ENCODE measurements around the gene SBF2.
"Not testable (repeated sequence)": the region's sequence is repeated elsewhere in the genome, so short reads cannot be mapped to it uniquely, and the experiment has no call there.

Gene SBF2

GRCh38 chr11:10267821-10268220 is 26.2 kb downstream of the SBF2 start:
- no peak for DNase-seq (ENCODE audit: low read depth, low spot score)

- DNase-seq (ENCODE audit: low read depth, low spot score) = no peak
These were observed 28.1 kb downstream of the SBF2 start for GRCh38 chr11:10265936-10266335.

GRCh38 chr11:10264716-10265115 is 29.3 kb downstream of the SBF2 start:
- not testable (repeated sequence) for DNase-seq (ENCODE audit: low read depth, low spot score)

- no peak for DNase-seq (ENCODE audit: low read depth, low spot score)
These were observed 30.1 kb downstream of the SBF2 start for GRCh38 chr11:10263929-10264328.

- no peak for DNase-seq (ENCODE audit: low read depth, low spot score)
These were observed 32.2 kb downstream of the SBF2 start for GRCh38 chr11:10261821-10262220.

- no peak for DNase-seq (ENCODE audit: low read depth, low spot score)
These were observed 36.5 kb downstream of the SBF2 start for GRCh38 chr11:10257478-10257877.

GRCh38 chr11:10255388-10256125 is 38.5 kb downstream of the SBF2 start:
- DNase-seq (ENCODE audit: low read depth, low spot score) = no peak

- not testable (repeated sequence) for DNase-seq (ENCODE audit: low read depth, low spot score)
These were observed 44.4 kb downstream of the SBF2 start for GRCh38 chr11:10249448-10250131.

GRCh38 chr11:10247011-10247410 is 47.0 kb downstream of the SBF2 start:
- no peak for DNase-seq (ENCODE audit: low read depth, low spot score)

GRCh38 chr11:10243896-10244575 is 50.0 kb downstream of the SBF2 start:
- no peak for DNase-seq (ENCODE audit: low read depth, low spot score)

- no peak for DNase-seq (ENCODE audit: low read depth, low spot score)
These were observed 57.2 kb downstream of the SBF2 start for GRCh38 chr11:10236840-10237239.

- no peak for DNase-seq (ENCODE audit: low read depth, low spot score)
These were observed 60.4 kb downstream of the SBF2 start for GRCh38 chr11:10233581-10233980.

GRCh38 chr11:10232756-10233155 is 61.3 kb downstream of the SBF2 start:
- DNase-seq (ENCODE audit: low read depth, low spot score) = no peak

GRCh38 chr11:10231803-10232202 is 62.2 kb downstream of the SBF2 start:
- DNase-seq (ENCODE audit: low read depth, low spot score) = not testable (repeated sequence)

GRCh38 chr11:10225553-10225952 is 68.5 kb downstream of the SBF2 start:
- no peak for DNase-seq (ENCODE audit: low read depth, low spot score)

- no peak for DNase-seq (ENCODE audit: low read depth, low spot score)
These were observed 71.6 kb downstream of the SBF2 start for GRCh38 chr11:10222399-10222798.

- no peak for DNase-seq (ENCODE audit: low read depth, low spot score)
These were observed 72.7 kb downstream of the SBF2 start for GRCh38 chr11:10221342-10221741.

GRCh38 chr11:10211470-10211869 is 82.5 kb downstream of the SBF2 start:
- DNase-seq (ENCODE audit: low read depth, low spot score) = no peak

GRCh38 chr11:10209326-10209725 is 84.7 kb downstream of the SBF2 start:
- no peak for DNase-seq (ENCODE audit: low read depth, low spot score)

GRCh38 chr11:10208131-10208575 is 85.9 kb downstream of the SBF2 start:
- DNase-seq (ENCODE audit: low read depth, low spot score) = no peak

GRCh38 chr11:10205928-10206327 is 88.1 kb downstream of the SBF2 start:
- DNase-seq (ENCODE audit: low read depth, low spot score) = no peak

GRCh38 chr11:10204021-10204420 is 90.0 kb downstream of the SBF2 start:
- DNase-seq (ENCODE audit: low read depth, low spot score) = no peak

- no peak for DNase-seq (ENCODE audit: low read depth, low spot score)
These were observed 92.7 kb downstream of the SBF2 start for GRCh38 chr11:10201343-10201742.
